ENCODE measurements around the gene R3HDM2.

The R3HDM2 gene

DNA sequence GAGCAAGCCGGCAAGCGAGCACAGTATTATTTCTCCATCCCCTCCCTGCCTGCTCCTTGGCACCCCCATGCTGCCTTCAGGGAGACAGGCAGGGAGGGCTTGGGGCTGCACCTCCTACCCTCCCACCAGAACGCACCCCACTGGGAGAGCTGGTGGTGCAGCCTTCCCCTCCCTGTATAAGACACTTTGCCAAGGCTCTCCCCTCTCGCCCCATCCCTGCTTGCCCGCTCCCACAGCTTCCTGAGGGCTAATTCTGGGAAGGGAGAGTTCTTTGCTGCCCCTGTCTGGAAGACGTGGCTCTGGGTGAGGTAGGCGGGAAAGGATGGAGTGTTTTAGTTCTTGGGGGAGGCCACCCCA is 218.2 kb downstream of the R3HDM2 start:
- DNase-seq = no peak

DNA sequence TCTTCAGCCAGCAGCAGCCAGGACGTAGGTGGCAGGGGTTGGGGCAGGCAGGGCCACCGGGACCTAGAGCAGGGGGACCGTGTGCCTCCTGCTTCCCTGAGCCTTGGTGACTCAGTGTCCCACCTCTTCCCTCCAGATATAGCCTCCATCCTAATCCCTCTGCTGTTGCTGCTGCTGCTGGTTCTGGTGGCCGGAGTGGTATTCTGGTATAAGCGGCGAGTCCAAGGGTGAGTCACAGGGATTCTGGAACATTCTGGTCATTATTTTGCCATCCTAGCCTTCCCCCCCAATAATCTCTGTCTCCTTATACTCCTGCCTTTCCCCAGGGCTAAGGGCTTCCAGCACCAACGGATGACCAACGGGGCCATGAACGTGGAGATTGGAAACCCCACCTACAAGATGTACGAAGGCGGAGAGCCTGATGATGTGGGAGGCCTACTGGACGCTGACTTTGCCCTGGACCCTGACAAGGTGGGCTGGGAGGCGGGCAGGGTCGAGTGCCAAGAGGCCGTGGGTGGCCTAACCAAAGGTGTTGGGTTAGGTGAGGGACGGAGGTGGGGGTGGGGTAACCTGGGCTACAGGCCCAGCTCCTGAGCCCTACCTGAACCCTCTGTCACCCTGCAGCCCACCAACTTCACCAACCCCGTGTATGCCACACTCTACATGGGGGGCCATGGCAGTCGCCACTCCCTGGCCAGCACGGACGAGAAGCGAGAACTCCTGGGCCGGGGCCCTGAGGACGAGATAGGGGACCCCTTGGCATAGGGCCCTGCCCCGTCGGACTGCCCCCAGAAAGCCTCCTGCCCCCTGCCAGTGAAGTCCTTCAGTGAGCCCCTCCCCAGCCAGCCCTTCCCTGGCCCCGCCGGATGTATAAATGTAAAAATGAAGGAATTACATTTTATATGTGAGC is 218.8 kb downstream of the R3HDM2 start:
- DNase-seq = no peak

DNA sequence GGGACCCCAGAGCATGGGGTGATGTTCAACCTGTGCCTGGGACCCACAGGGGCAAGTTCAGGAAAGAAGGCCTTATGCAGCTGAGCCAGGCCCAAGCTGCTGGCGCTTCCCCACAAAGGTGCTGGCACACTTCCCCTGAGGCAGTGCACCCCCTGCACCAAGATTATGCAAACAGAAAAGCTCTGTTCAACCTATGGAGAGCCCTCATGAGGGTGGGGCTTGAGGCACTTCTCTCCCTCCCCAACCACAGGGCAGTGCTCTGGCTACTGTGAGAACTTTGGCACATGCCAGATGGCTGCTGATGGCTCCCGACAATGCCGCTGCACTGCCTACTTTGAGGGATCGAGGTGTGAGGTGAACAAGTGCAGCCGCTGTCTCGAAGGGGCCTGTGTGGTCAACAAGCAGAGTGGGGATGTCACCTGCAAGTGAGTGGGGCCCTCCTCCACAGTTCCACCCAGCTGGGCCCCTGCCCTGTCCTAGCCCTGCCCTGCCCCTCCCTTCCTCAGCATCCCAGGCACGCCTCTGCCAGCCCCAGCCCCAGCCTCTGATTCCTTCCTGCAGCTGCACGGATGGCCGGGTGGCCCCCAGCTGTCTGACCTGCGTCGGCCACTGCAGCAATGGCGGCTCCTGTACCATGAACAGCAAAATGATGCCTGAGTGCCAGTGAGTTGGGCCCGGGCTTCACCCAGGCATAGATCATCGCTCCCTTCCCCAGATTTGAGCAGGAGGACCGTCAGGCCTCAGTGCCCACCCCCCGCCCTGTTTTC is 219.7 kb downstream of the R3HDM2 start:
- no peak for DNase-seq

DNA sequence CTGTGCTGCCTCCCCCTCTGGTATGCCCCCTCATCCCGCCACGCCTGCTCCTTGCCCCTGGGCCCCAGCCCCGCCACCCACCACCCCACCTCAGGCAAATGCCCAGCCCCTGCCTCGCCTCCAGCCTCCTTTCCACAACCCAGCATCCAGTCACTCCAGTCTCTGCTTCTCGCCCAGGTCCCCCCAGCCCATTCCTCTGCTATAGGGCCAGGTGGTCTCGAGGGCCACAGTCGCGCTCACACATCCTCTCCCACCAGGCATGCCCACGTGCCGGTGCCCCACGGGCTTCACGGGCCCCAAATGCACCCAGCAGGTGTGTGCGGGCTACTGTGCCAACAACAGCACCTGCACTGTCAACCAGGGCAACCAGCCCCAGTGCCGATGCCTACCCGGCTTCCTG is 220.4 kb downstream of the R3HDM2 start:
- no peak for DNase-seq

DNA sequence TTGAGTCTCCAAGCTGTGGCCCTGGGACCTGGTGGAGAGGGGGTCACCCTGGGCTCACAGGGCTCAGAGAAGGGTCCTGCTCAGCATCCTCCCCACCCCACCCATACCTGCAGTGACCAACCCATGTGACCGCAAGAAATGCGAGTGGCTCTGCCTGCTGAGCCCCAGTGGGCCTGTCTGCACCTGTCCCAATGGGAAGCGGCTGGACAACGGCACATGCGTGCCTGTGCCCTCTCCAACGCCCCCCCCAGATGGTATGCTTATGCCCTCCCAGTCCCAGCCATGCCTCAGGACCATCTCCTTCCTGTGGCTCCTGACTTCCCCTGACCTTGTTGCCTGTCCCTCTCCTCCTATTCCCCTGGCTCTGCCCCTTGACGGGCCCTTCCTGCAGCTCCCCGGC is 220.9 kb downstream of the R3HDM2 start:
- DNase-seq = no peak

DNA sequence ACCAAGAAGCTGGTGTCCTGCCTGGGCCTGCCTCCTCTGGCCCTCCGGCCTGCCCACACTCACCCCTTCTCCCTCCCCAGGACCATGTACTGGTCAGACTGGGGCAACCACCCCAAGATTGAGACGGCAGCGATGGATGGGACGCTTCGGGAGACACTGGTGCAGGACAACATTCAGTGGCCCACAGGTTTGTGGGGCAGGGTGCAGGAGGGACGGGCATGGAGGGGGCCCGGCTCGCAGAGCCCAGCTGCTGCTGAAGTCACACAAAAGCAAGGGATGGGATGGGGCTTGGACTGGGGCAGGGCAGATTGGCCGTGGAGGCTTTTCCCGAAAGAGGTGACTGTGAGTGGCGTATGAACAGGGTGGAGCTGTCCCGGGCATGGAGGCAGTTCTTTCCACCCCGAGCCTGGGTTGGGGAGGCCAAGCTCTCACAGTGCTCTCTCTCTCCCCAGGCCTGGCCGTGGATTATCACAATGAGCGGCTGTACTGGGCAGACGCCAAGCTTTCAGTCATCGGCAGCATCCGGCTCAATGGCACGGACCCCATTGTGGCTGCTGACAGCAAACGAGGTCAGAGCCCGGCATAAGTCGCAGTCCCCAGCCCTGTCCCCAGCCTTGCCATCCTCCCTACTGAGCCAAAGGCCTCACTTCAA is 222.1 kb downstream of the R3HDM2 start:
- DNase-seq = no peak

DNA sequence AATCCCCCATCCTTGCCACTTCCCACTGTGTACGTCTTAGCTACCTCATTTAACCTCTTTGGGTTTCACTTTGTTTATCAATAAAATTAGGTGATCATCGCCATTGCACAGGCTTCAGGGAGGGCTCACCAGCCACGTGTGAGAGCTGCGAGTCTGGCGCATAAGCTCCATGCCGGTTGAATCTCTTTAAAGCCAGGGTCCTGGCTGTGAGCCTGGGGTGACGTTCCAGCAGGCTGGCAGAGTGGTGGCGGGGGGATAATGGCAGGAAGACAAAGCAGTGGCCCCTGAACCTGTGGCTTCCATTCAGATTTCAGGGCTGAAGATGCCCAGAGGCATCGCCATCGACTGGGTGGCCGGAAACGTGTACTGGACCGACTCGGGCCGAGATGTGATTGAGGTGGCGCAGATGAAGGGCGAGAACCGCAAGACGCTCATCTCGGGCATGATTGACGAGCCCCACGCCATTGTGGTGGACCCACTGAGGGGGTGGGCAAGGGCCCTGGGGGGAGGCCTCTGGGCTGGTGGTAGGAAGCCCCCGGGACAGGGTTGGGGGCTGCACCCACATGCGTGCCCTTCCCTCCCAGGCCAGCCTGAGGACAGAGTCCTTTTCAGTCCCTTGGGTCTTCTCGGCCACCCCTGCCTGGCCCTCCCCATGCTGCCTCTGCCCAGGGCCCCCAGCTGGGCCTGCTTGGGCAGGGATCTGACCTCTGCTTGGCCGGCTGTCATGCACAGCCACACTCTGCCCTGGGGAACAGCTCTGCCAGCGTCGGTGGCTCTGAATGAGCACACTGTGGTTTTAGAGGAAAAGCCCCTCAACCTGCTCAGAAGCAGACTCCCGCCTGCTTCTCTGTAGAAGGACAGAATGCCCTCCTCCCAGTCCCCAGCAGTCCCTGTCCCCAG is 222.9 kb downstream of the R3HDM2 start:
- no peak for DNase-seq

DNA sequence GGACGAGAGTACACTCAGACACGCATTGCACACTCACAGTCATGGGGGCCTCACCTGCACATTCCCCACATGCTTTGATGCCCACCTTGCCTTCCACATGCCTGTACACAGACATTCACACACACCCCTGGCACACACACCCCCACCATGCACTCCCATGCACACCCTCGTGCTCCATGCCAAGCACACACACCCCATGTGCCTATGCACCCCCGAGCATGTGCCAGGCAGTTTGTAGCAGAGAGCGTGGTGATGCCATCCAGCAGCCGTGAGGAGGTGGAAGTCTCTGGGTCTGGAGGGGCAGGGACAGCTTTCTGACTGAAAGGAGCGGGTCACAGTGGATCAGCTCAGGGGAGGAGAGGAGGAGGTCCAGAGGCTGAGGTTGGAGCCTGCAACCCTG is 224.9 kb downstream of the R3HDM2 start:
- no peak for DNase-seq

DNA sequence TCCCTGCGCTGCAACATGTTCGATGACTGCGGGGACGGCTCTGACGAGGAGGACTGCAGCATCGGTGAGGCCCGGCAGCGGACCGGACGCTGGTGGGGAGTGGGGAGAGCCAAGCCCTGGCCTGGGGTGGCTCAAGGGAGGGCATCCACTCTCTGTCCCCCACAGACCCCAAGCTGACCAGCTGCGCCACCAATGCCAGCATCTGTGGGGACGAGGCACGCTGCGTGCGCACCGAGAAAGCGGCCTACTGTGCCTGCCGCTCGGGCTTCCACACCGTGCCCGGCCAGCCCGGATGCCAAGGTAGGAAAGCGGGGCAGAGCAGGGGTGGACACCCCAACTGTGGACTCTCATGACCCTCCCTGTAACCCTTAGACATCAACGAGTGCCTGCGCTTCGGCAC is 225.7 kb downstream of the R3HDM2 start:
- DNase-seq = no peak

DNA sequence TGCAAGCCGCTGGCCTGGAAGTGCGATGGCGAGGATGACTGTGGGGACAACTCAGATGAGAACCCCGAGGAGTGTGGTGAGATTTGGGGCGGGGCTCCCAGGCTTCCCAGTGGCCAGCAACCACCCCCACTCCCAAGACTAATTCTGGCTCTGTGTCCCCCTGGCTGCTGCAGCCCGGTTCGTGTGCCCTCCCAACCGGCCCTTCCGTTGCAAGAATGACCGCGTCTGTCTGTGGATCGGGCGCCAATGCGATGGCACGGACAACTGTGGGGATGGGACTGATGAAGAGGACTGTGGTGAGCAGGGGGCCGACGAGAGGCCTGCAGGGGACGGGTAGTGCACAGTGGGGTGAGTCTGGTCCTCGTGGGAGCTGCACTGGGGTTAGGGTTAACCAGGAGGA is 226.4 kb downstream of the R3HDM2 start:
- no peak for DNase-seq

DNA sequence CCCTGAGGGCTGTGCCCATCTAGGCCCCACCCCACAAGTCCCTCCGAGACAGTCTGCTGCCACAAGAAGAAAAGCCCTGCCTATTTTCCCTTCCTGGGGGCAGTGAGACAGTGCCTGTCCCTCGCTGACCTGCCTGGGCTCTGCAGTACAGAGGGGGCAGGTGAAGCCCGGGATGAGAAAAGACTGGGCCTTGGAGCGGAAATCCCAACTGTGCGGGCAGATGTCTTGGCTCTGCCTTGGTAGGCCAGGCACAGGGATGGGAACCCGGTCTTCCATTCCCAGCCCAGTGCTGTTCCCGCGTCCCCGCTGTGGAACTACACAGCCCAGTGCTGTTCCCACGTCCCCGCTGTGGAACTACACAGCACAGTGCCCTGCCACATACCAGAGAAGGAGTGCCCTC is 227.1 kb downstream of the R3HDM2 start:
- DNase-seq = no peak
